Activated CD8-positive, alpha-beta memory T cell treated with anti-CD3 and anti-CD28 coated beads, Interleukin-2, amount 50 U/mL, for 1 hour (primary cell): ENCODE results near the gene CDH26.

Source experiments
- DNase-seq: peaks from one replicate; pipeline ENCODE4 v3.0.0-alpha.2; 2020; ENCODE audit errors: extremely low read depth

Gene CDH26

DNA sequence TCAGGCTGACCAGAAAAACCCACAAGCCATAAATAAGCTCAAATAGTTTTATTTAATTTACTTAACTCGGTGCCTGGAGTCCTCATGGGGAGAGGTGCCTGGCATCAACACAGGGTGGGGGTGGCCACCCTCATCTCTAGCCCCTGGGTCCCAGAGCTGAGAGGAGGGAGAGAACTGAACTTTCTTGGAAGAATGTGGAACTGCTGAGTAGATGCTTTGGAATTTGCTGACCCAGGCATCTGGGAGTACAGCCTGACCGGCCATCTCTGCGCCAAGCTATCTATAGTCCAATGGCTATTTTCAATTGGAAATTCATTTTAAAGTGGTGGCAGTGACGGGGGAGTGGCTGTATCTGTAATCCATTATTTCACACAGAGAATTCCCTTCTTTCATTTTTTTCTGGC lies 104.8 kb downstream of the CDH26 start:
- DNase-seq = no peak

DNA sequence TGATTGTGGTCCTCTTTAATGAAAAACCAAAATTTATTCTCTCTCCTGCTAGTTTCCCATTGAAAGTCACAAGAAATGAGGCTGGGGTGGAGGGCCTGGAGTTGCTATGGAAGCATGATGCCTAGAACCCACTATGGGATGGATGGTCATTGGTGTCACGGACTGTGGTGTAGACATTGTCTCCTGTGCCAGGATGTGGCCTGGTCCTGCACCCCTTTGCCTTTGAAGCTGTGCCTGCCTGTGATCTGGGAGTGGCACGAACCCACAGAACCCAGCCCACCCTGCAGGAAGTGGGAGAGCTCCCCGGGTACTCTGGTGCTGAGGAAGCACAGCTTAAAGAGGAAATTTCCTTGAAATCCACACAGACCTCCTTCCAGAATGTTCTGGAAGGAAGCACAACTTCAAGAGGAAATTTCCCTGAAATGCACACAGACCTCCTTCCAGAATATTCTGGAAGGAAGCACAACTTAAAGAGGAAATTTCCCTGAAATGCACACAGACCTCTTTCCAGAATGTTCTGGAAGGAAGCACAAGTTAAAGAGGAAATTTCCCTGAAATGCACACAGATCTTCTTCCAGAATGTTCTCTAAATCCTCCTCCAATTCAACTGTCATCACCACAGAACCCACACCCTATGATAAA lies 105.6 kb downstream of the CDH26 start:
- no peak for DNase-seq
